ENCODE measurements around the gene SPRING1. TPM values are rescaled to one million over a fixed set of nuclear protein-coding genes. Genes with fewer than 3 reads are reported as not detected.

The SPRING1 gene
- total and polyA plus RNA-seq, 7 donors = 4.1 to 10.6 (median 7.9) TPM

- 79 to 83% (median 79%) methylated on average over 3 of the region's 3 CpGs for WGBS, 3 donors
- Histone ChIP-seq H3K4me1 (no peaks in the 10 kb centered on the region), H3K36me3 (ENCODE audit: insufficient read depth in 1 of 2, low read depth in 1 of 2) (no peaks in the 10 kb centered on the region), H3K9me3 (no peaks in the 10 kb centered on the region), H3K27ac (no peak overlapping the region), H3K4me3 (no peak overlapping the region), H3K27me3 (ENCODE audit: insufficient read depth in 3 of 3, low read length in 2 of 3) (no peaks in the 10 kb centered on the region)
- intact Hi-C loops (cut with DNase I) = no loop called here
- no peak for DNase-seq
- TF ChIP-seq, protein P1, sequence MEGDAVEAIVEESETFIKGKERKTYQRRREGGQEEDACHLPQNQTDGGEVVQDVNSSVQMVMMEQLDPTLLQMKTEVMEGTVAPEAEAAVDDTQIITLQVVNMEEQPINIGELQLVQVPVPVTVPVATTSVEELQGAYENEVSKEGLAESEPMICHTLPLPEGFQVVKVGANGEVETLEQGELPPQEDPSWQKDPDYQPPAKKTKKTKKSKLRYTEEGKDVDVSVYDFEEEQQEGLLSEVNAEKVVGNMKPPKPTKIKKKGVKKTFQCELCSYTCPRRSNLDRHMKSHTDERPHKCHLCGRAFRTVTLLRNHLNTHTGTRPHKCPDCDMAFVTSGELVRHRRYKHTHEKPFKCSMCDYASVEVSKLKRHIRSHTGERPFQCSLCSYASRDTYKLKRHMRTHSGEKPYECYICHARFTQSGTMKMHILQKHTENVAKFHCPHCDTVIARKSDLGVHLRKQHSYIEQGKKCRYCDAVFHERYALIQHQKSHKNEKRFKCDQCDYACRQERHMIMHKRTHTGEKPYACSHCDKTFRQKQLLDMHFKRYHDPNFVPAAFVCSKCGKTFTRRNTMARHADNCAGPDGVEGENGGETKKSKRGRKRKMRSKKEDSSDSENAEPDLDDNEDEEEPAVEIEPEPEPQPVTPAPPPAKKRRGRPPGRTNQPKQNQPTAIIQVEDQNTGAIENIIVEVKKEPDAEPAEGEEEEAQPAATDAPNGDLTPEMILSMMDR (IDR thresholded peaks at IDR 0.05) = no peak
- no peak for ATAC-seq
Measured at GRCh38 chr12:116766746-116767145, 28.9 kb upstream of the SPRING1 start.

DNA sequence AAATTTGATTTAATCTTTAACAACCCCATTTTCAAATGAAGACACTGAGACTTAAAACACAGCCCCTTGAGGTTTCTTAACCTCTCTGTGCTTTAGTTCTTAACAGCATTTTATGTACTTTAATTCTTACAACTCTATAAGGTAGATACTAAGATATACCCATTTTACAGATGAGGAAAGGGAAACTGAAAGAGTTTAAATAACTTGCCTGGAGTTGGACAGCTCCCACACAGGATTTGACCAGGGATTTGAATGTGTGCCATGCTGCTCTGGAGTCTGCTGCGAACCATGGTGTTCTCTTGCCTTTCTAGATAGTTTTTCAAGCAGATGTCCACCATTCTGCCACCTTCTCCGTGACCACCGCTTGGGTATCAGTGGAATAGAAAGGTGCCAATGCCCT lies 28.4 kb upstream of the SPRING1 start:
- no peaks in the 10 kb centered on the region for H3K27me3 ChIP-seq (ENCODE audit: insufficient read depth in 3 of 3, low read length in 2 of 3)
- DNase-seq = no peak
- no peak for ATAC-seq
- H3K27ac ChIP-seq = no peak overlapping the region
- 91 to 98% (median 95%) methylated on average over 3 of the region's 3 CpGs for WGBS, 3 donors
- intact Hi-C loops (cut with DNase I) = no loop called here
- no peak overlapping the region for H3K4me3 ChIP-seq
- H3K36me3 ChIP-seq (ENCODE audit: insufficient read depth in 1 of 2, low read depth in 1 of 2) = no peaks in the 10 kb centered on the region
- TF ChIP-seq, protein P1 (IDR thresholded peaks at IDR 0.05) = no peak
- H3K9me3 ChIP-seq = no peaks in the 10 kb centered on the region
- no peaks in the 10 kb centered on the region for H3K4me1 ChIP-seq

DNA sequence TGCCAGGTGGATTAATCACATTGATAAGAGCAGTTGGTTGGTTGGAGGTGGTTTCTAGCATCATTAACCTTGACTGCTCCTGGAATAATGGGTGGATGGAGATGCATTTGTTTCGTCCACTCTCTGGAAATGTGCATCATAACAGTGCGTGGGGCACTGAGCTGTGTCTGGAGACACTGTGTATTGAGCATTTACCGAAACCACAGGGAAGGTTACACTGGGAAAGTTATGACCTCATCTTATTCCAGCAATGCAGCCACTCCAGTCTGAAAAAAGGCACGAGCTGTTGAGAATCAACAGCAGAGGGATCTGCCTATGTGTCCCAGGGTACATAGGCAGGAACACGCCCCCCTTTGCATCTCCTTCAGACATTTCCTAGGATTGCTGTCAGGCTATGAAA lies 27.4 kb upstream of the SPRING1 start:
- ATAC-seq = no peak
- no peak for DNase-seq
- Histone ChIP-seq H3K36me3 (ENCODE audit: insufficient read depth in 1 of 2, low read depth in 1 of 2) (no peaks in the 10 kb centered on the region), H3K4me3 (no peak overlapping the region), H3K4me1 (no peaks in the 10 kb centered on the region), H3K27me3 (ENCODE audit: insufficient read depth in 3 of 3, low read length in 2 of 3) (no peaks in the 10 kb centered on the region), H3K9me3 (no peaks in the 10 kb centered on the region), H3K27ac (no peak overlapping the region)
- intact Hi-C loops (cut with DNase I) = no loop called here
- WGBS, 3 donors = 59 to 68% (median 65%) methylated on average over 5 of the region's 5 CpGs
- TF ChIP-seq, protein P1 (IDR thresholded peaks at IDR 0.05) = no peak

DNA sequence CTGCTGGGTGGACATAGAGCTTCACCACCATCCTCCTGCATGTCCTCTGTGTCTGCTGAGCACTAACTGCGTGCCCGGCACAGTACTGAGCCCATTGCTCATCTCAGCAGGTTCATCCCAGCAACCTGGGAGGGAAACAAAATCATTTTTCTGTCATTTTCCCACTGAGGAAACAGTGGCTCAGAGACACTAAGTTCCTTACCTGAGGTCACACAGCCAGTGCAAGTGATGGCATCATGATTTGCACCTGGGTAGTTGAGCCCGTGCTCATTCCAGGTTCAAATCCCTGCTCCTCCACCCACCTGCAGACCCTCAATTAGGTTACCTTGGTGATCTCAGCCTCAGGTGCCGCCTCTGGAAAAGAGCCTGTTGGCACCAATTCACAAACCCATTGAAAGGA lies 23.6 kb upstream of the SPRING1 start:
- ATAC-seq (no peak), DNase-seq (no peak)
- TF ChIP-seq, protein P1 (IDR thresholded peaks at IDR 0.05) = no peak
- Histone ChIP-seq H3K9me3 (no peaks in the 10 kb centered on the region), H3K27me3 (ENCODE audit: insufficient read depth in 3 of 3, low read length in 2 of 3) (no peaks in the 10 kb centered on the region), H3K36me3 (ENCODE audit: insufficient read depth in 1 of 2, low read depth in 1 of 2) (no peaks in the 10 kb centered on the region), H3K4me3 (no peak overlapping the region), H3K27ac (no peak overlapping the region), H3K4me1 (no peaks in the 10 kb centered on the region)
- intact Hi-C loops (cut with DNase I) = no loop called here
- 91 to 99% (median 96%) methylated on average over 4 of the region's 4 CpGs for WGBS, 3 donors

DNA sequence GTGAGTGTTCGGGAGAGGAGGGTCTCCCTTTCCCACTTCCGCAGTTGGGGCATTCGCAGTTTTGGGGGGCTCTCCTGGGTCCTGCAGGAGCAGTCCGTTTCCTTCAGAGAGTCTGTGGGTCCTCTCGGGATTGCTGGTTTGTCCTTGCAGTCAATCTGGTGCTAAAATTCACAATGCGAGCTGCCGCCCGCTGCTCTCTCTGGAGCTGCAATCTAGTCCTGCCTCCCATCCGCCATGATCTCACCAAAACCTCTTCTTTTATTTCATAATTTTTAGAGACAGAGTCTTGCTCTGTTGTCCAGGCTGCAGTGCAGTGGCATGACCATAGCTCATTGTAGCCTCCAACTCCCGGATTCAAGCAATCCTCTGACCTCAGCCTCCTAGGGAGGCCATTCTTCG lies 22.8 kb upstream of the SPRING1 start:
- no peak overlapping the region for H3K4me3 ChIP-seq
- no peak for ATAC-seq

More for the DNA sequence above, 22.8 kb upstream of the SPRING1 start:
- DNase-seq = no peak
- intact Hi-C loops (cut with DNase I) = no loop called here
- Histone ChIP-seq H3K27ac (no peak overlapping the region), H3K9me3 (no peaks in the 10 kb centered on the region), H3K36me3 (ENCODE audit: insufficient read depth in 1 of 2, low read depth in 1 of 2) (no peaks in the 10 kb centered on the region), H3K27me3 (ENCODE audit: insufficient read depth in 3 of 3, low read length in 2 of 3) (no peaks in the 10 kb centered on the region), H3K4me1 (no peaks in the 10 kb centered on the region)
- whole genome bisulfite sequencing, 3 donors = 73 to 85% (median 80%) methylated on average over 11 of the region's 11 CpGs
- TF ChIP-seq, protein P1 (IDR thresholded peaks at IDR 0.05) = no peak

Measured in psoas muscle (tissue), 8 donors.